DOHH2 (cell line): ENCODE data around the gene HIBADH.

Source experiments
- CTCF ChIP-seq: fragments of 200-600 bp; sonication (generic); IDR thresholded peaks from one replicate; pipeline ENCODE4 v1.5.1; 2014; ENCODE audit warnings: antibody characterized with exemption, mild to moderate bottlenecking, low read depth, low read length; ENCODE audit not compliant: poor library complexity, severe bottlenecking
- EZH2phosphoT487 ChIP-seq: fragments of 200-600 bp; sonication (generic); IDR thresholded peaks from 2 replicates; pipeline ENCODE4 v1.6.1; 2017; ENCODE audit warnings: borderline replicate concordance, mild to moderate bottlenecking, antibody characterized with exemption, low read length, moderate library complexity, mixed read lengths

- TF ChIP-seq CTCF (no peak), EZH2phosphoT487 (no peak)
These were observed 101.9 kb downstream of the HIBADH start for GRCh38 chr7:27560706-27561235.
